ENCODE results near the gene LNX2.

- no peak for TF ChIP-seq CTCF (IDR thresholded peaks at IDR 0.05)
- no peak for TF ChIP-seq POLR2A (IDR thresholded peaks at IDR 0.05)
These were observed 42.6 kb upstream of the LNX2 start for GRCh38 chr13:27662738-27663470.
